ENCODE results near the gene PEX5L.
"Not testable (repeated sequence)": the region's sequence is repeated elsewhere in the genome, so short reads cannot be mapped to it uniquely, and the experiment has no call there.

The PEX5L gene

DNA sequence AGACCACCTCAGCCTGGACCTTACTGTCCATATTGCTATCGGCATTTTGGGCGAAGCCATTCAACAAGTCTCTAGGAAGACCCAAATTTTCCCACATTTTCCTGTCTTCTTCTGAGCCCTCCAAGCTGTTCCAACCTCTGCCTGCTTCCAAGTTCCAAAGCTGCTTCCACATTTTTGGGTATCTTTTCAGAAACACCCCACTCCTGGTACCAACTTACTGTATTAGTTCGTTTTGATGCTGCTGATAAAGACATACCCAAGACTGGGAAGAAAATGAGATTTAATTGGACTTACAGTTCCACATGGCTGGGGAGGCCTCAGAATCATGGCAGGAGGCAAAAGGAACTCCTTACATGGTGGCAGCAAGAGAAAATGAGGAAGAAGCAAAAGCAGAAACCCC is 28.4 kb downstream of the PEX5L start:
- DNase-seq (ENCODE audit: low read depth): not testable (repeated sequence)

DNA sequence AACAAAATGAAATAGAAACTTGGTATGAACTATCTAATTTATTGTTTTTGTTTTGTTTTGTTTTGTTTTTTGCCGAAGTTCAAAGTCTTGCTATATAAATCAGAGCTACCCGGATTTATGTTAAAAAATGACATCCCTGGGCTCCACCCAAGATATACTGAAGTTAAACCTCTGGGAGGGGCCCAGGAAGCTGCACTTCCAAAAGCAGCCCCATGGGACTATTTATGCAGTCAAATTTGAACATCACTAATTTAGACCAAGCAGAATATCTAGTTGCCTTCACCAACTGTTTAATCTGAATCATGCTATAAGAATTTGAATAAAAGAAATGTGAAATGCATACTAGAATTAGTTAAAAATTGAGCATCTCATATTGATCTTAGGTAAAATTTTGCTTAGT is 32.2 kb downstream of the PEX5L start:
- no peak for DNase-seq (ENCODE audit: low read depth)

DNA sequence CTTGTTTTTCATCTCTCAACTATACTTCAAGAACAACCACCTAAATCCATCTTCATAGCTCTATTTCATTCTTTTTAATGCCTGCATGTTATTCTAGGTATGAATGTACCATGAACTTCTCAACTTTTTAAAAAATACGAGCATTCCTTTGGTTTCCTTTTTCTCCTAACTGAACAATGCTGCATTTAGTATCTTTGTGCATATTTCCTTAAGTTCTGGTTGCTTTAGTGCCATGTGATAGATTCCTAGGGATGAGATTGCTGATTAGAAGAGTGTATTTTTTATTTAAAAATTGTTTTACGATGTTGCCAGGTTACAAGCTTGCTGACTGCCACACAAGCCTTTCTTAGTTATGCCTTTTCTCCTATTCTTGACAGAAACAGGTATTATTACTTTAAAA is 34.7 kb downstream of the PEX5L start:
- no peak for DNase-seq (ENCODE audit: low read depth)

DNA sequence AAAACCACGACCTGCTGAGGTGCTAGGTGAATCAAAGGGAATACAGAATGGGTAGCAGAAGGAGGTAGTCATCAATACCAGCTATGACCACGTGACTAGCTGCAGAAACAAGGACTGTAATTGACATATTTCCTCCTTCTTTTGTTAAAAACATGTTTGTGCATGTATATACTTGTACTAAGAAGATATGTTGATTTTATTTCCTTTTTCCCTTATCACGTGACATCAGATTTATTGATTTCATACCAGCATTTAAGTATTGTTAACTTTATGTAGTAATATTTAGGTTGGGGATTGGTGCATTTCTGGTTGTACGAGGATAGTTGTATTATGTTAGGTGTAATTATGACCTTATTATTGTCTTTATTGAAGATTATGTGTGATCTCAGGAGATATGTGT is 36.2 kb downstream of the PEX5L start:
- no peak for DNase-seq (ENCODE audit: low read depth)

DNA sequence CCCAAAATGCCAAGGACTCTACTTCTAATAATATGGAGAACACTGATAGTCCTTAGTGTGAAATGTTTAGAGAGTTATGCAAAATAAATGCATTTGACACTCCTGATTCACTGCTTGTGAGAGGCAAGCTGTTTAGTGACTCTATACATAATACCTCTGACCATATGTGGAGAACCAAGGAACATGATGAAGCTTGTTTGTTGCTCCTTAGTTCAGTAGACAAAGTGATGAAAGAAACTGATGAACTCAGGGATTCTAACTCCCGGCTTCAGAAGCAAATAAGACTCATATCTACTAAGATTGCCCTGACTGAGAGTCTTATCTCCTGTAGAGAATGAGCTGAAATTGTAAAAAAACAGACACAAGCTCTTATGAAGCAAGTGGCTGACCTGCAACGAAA is 41.3 kb downstream of the PEX5L start:
- no peak for DNase-seq (ENCODE audit: low read depth)

DNA sequence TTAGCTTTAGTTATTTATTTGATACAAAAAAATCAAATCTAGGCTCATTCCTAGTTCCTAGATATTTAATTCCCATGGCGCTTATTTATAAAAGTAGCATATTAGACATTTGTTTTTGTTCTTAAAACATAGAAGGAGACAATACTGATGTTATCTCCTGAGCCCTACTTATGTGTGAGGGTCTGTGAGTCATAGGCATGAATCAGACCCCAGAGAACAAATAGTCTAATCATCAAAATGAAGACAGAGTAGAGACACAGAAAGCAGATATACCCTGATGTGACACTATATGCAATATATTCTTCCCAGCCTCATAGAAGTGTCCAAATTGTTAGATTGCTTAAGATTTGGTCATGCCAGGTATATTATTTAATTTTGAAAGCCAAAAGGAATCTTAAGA is 44.9 kb downstream of the PEX5L start:
- DNase-seq (ENCODE audit: low read depth): no peak

DNA sequence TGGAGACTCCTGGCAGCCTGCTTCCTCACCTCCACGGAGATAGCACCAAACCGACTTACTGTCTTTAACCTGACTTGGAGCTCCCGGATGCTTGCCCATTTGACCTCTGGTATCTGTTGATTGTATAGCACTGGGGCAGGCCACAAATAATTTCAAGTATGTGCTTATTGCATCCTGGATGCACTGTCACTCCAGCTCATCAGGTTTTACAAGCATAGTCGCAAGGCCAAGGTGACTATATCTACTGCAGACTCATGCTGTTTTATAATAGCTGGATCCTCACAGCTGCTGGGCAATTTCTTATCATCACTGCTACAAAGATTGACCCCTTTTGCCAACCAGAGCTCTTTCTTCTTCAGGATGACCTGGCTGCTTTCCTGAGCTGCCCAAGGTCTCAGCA is 45.6 kb downstream of the PEX5L start:
- no peak for DNase-seq (ENCODE audit: low read depth)

DNA sequence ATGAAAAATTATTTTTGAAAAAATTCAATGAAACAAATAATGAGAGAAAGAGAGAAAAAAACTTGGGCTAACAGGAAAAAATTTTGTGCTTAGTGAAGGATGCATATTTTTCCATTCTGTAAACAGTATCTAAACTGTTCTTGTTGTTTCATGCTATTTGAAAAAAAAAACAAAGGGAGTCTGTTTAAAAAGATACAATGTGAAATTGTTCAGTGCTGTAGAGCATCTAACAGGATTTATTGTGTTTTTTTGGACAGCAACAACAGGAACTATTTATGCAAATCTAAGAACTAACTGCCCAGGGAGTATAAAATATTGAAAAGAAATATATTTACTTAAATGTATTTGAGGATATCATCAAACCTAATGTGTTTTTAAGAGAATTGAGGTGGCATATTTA is 55.1 kb downstream of the PEX5L start:
- DNase-seq (ENCODE audit: low read depth): no peak

DNA sequence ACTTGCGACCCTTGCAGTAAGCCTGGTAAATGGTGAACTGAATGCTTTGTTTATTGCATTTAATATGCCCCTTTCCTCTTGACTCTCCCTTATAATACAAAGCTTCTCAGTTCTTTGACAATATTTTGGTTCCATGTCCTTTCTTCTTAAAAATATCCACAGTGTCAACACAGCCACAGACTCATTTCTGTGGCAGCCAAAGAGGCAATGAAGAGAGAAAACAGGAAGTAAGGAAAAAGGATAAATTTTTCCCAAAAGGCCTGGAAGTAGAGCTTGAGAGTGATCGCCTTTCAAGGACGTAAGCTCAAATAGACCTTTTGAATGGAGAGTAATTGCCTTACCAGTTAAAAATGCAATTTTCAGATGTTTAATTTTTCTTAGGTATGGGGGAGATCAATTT is 59.4 kb downstream of the PEX5L start:
- DNase-seq (ENCODE audit: low read depth): no peak

DNA sequence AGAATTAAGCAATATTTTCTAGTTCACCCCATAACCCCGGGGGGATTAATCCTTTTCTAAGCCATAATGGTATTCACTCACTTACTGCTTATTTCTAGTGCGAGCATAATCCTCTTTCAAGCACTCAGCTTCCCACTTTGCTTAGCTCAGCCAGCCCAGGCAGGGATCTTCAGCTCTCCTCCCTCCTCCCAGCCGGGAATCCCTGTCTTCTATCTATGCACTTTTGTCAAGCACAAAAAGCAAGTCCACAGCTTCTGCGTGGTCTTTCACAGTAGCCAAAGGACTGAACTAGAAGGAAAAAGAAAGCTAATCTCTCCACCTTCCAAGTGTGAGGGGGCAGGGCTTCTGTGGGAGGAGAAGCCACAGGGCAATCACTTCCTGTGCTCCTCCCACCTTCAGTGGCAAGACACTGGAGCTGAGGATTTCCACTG is 62.8 kb downstream of the PEX5L start:
- DNase-seq (ENCODE audit: low read depth): no peak

DNA sequence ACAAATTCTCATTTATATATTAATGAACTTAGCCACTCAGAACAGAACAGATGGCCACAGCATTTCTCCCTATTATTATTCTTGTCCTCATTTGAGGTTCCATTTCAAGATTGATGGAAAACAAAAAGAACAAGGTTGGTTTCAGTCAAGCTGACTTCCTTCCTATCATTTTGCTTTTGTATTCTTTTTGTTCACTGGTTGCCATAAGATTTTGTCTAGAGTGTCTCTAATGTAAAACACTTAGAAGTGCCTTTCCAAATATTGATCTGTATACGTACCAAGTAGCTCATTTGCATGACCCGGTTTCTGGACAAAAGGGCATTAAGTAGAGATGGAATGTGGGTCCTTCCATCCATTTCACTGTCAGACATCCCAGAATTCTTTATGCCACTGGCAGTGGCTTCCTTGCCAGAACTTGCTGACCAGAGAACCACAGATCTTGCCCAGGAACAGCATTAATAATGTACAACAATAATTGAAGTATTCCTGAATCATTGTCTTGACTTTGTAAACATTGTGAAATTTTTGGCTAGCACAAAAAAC is 63.8 kb downstream of the PEX5L start:
- DNase-seq (ENCODE audit: low read depth): no peak

DNA sequence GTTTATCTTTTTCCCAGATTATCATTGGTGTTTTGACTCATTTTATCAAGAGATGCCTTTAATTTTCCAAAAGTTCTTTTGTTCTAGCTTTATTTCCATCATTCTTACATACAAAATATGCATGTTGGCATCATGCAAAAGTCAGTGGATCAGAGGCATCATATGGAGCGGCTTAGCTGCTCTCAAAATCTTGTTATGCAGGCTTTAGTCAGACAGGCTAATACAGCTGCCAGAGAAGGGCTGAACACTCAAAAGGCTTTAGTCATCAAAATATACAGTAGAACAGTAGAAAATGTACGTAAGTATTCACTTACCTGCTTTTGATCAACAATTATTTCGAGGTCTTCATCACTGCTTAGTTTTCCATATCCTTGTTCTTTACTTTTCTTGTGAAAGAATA is 65.5 kb downstream of the PEX5L start:
- DNase-seq (ENCODE audit: low read depth): no peak

DNA sequence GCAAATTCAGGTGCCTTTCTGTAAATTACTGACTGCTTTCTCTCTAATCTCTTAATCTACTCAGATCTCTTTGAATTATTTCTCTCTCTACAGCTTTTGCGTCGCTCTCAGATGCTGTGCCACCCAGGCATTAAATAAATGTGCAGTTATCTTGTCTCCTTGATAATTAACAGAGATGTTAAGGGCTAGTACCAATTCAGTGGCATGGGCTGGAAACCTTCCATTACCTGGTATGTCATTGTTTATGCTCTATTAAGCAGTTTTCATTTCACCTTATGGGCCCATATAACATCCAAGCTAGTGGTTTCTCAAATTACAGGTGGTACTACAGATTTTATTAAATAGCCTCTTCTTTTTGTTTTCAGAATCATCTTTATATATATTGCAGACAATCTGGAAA is 66.0 kb downstream of the PEX5L start:
- DNase-seq (ENCODE audit: low read depth): no peak

DNA sequence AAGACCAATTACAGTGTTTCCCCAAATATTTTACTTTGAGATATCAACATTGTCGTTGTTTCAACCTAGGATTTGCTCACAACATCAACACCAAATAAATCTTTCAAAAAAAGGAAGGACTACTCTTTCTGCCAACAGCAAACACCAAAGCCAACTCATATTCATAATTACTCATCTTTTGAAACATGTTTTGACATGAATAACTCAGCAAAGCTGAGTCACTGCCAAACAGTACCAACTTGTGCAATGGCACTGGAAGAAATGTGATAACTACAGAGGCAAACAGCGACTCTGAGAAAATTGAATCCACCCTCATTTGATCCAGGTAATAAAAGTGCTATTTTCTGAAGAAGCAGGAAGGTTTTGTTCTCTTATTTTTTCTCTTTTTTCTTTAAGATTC is 67.2 kb downstream of the PEX5L start:
- no peak for DNase-seq (ENCODE audit: low read depth)

DNA sequence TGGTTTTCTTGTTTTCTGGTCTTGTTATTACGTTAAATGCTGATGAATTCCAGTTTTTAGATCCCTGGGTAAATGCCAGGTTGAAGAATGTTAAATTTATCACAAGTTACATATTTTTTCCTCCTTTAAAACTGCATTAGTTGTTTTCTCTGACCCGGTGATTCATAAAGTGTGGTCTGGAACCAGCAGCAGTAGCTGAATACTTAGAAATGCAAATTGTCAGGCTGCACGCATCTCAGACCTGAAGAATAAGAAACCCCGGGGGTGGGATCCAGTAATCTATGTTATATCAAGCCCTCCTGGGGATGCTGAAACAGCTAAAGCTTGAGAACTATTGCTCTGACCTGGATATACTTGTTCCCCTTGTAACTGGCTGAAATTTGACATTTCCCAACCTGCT is 69.1 kb downstream of the PEX5L start:
- no peak for DNase-seq (ENCODE audit: low read depth)

DNA sequence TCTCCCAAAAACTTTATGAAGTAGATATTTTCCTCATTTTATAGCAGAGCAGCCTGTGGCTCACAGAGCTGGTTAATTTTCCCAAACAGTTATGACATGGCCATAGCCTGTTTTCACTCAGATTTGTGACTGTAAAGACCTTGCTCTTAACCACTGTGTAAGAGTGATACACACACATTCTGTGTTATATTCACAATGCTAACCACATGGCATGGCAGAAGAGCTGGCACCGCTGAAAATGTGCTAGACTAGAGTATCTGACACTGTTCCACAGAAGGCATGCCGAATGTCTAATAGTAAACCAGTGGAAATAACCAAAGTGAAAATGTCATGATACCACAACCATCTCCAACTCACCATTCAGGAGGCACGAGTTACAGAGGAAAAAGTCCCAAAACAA is 71.8 kb downstream of the PEX5L start:
- no peak for DNase-seq (ENCODE audit: low read depth)

DNA sequence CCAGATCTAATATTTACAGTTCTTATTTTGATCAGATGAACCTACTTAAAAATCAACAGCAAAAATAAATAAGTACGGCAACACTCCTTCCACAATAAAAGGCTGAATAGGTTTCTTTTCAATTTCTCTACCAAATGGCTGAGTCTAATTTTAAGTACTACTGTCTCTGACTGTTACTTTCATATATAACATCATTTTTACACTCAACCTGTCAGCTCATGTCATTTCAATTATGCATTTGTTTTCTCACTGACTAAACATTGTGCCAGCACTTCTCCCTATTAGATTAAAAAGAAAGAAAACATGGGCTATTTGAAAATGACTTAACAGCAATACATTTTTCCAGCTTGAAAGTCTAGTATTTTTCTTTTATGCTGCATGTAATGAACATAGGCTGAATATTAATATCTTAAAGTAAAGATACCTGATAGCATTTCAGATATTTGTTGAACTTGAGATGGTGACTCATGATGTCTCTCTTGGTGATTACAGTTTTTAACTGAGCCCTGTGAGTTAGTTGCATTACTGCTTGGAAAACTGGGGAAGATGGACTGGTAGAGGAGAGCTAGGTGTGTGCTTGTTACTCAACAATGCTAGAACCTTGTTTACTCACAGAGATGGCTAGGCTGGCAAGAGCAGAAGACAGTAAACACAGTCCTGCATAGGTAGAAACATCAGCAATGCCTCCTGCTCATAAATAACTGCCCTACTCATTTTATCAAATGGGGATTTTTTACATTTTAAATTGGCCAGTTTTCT is 73.9 kb downstream of the PEX5L start:
- DNase-seq (ENCODE audit: low read depth): no peak

DNA sequence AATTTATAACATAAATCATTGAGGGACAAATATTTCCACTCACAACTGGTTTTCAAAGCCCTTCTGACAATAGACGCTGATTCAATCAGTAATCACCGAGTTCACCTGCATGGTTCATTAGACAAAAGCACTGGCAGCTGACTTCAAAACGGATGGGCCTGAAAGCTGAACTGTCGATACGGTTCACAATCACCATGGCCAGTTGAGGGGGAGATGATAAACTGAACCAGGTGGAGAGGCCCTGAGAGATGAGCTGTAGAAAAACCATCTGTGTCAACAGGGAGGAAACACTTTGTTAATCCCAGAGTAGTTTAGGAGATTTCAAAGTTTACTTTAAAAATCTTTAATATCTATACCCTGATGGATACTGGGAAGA is 75.0 kb downstream of the PEX5L start:
- DNase-seq (ENCODE audit: low read depth): no peak

DNA sequence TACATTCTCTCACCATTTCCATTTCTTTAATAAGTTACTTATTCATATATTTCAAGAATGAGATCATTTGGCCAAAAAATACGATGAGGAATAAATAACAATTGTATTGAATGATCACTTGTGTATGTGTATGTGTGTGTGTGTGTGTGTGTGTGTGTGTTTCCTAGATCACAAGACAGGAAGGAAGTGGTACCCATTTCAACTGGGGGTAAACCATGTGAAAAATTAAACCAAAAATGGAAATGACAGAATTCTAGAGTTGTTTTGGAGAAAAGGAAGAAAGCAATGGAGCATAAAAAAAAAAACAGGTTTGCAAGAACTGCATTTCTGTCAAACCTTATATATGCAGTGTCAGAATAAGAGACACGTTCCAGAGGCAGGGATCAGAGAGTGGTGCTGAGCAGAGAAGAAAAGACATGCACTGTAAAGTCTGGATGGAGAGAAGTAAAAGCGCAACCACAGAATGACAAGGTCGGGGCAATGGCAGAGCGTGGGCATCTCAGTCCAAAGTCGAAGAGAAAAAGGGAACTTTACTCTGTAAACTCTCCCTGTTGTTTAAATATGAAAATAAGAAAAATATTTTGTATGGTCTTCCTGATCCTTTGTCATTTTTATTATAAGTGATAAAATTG is 75.5 kb downstream of the PEX5L start:
- DNase-seq (ENCODE audit: low read depth): no peak

DNA sequence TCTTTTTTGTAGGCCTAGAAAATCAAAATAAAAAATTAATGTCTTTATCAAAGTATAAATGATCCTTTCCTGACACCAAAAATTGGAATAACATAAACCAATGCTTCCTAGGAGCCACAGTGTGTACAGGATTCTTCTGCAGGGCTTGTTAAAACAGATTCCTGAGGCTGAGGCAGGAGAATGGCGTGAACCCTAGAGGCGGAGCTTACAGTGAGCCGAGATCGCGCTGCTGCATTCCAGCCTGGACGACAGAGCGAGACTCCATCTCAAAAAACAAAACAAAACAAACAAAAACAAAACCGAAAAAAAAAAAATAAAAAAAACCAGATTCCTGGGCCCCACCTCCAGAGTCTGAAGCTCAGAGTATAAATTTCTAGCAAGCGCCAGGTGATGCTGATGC is 78.0 kb downstream of the PEX5L start:
- no peak for DNase-seq (ENCODE audit: low read depth)

DNA sequence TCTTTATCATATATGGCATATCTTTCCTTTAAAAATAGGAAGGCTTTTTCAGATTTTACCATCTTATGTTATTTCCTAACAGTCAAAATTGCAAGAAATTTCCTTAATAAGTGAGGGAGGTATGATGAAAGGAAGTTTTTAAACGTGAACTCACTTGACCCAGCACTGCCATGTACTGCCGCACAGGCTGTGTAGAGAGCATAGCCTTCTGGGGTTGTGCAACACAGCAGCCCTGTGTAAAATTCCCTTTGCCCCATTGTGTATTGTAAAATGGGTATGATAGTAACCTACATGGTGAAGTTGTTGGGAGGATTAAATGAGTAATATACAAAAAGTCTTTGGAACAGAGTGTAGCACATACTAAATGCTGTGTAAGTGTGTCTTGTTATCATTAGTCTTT is 78.6 kb downstream of the PEX5L start:
- no peak for DNase-seq (ENCODE audit: low read depth)

DNA sequence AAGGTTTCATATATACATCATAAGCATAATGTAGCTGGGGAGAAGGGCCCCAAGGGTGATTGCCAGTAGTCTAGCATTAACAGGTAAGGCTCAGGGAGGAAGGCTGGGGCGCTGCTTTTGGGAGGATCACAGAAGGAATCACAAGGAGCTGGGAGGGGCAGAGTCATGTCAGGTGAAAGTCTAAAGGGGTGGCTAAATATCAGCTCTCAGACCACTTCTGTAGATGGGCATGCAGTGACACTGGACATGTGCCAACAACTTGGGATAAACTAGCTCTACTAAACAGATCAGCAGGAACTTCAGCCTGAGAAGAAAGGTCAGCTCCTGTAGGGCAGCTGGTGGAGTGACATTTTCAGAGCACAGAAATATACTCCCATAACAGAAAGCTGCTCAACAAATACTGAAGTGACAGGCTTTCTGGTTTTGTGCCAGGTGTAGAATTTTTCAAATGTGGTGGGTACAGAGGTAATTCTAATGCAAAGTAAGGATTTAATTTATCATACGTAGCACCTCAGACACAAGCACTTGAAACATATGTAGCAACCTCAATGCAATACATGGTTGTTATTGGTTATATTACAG is 79.4 kb downstream of the PEX5L start:
- DNase-seq (ENCODE audit: low read depth): no peak

DNA sequence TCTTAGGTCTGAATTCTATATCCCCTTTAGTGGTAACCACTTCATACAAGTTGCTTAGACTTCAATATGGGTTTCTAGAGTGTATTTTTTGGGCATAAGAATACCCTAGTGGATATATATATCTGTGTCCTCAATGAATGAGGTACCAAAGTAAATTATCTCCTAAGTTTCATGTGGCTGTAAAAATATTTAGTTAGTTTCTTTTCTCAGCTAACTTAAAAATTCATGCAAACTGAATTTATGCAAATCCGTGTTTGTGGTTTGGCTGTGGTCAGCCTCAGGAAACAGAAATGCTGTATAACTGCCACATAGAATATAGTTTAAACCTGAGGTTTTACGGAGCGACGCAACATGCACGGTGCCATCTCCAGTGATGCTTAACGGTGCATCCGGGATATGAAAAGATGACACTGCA is 80.3 kb downstream of the PEX5L start:
- DNase-seq (ENCODE audit: low read depth): no peak

DNA sequence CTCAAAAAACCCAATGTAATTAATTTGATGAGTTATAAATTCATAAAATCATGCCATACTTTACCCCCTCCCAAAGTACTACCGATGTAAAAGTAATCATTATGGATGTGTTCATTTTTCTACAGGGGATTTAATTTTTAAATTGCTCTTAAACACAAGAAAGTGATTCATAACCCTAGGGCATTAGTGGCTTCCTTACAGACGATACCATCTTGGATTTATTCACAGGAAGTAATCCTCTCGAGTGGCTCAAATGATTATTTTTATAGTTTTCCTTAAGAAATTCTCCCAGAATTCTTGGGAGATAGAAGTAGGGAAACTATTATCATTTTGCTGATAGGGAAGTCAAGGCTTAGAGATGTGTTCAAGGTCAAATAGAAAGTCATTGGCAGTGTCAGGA is 80.9 kb downstream of the PEX5L start:
- no peak for DNase-seq (ENCODE audit: low read depth)
